ENCODE data around the gene NUDT13. TPM values are rescaled to one million over a fixed set of nuclear protein-coding genes. Genes with fewer than 3 reads are reported as not detected.
A peak's percentile ranks its signal among the peaks of the same experiment; 100 is the strongest.

NUDT13 gene
- total and polyA plus RNA-seq, 9 of the 15 experiments (the other 6 are each of a cell fraction or from before 2014, with no cell fraction given): 4.7 to 11.1 (median 5.6) TPM

DNA sequence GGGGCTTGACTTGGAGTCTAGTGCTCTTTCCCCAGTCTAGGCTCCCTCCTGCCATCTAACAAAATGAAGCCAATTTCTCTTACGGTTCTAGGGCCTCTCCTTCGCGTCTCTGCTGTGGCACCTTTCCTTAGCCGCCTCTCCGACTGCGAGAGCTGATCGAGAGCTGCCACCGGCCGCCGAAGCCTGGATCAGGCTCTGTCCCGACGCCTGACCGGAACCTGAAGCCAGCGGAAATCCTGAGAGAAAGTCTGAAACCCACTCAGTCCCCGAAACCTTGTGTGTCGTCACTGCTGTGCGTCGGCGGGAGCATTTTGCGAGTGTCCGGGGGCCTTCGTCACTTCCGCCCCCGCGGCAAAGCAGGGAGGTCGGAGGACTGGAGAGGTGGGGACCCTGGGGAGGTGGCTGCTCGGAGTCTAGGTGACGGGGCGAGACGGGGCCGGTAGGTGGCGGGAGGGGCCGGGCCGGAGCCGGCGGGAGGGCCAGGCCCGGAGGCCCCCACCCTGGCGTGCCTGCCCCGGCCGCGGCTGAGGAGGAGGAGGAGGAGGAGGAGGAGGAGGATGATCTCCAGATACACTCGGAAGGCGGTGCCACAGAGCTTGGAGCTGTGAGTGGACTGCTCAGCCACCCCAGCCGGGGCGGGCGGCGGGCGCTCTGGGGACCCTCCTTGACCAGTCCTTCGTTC, 57.7 kb downstream of the NUDT13 start, which contains the start of the genes ECD and FAM149B1 (continued):
- TF ChIP-seq, protein P1, sequence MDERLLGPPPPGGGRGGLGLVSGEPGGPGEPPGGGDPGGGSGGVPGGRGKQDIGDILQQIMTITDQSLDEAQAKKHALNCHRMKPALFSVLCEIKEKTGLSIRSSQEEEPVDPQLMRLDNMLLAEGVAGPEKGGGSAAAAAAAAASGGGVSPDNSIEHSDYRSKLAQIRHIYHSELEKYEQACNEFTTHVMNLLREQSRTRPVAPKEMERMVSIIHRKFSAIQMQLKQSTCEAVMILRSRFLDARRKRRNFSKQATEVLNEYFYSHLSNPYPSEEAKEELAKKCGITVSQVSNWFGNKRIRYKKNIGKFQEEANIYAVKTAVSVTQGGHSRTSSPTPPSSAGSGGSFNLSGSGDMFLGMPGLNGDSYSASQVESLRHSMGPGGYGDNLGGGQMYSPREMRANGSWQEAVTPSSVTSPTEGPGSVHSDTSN (CRISPR knock-in tag; IDR thresholded peaks at IDR 0.05; ENCODE audit: low read depth): no peak
- TF ChIP-seq, protein P1 (tag; conservative IDR thresholded peaks at IDR 0.05; ENCODE audit: low read depth): no peak
- TF ChIP-seq GATA2 (CRISPR knock-in tag; IDR thresholded peaks at IDR 0.05) (peak; percentile 30; the same call in 1 of the 2 replicates), ERF (CRISPR knock-in tag; IDR thresholded peaks at IDR 0.05) (no peak), ZNF583 (CRISPR knock-in tag; IDR thresholded peaks at IDR 0.05) (no peak), PCBP1 (IDR thresholded peaks at IDR 0.05; ENCODE audit: low read depth, low read length, poor library complexity, severe bottlenecking) (peak; percentile 82), ATF7 (IDR thresholded peaks at IDR 0.05) (peak; percentile 92), HNRNPH1 (optimal IDR thresholded peaks at IDR 0.05; ENCODE audit: low read depth, low read length) (no peak), HNRNPL (IDR thresholded peaks at IDR 0.05; ENCODE audit: low read depth, low read length) (no peak), ZNF140 (CRISPR knock-in tag; IDR thresholded peaks at IDR 0.05) (no peak), SP2 (IDR thresholded peaks at IDR 0.05; ENCODE audit: extremely low read depth, low read depth, low read length, poor library complexity, severe bottlenecking) (no peak), HDAC6 (IDR thresholded peaks at IDR 0.05; ENCODE audit: low read depth, low read length) (no peak), POLR2A (conservative IDR thresholded peaks at IDR 0.05) (peak; percentile 98), FOXJ3 (CRISPR knock-in tag; IDR thresholded peaks at IDR 0.05) (no peak), HOXB6 (CRISPR knock-in tag; IDR thresholded peaks at IDR 0.05; ENCODE audit: borderline replicate concordance) (0 out of 2 replicates have a peak, but pooled peaks have one; percentile 0), MIER1 (IDR thresholded peaks at IDR 0.05; ENCODE audit: low read depth) (no peak), HNRNPUL1 (IDR thresholded peaks at IDR 0.05; ENCODE audit: low read length) (no peak), TCF15 (CRISPR knock-in tag; IDR thresholded peaks at IDR 0.05) (no peak), TBL1XR1 (IDR thresholded peaks at IDR 0.05; ENCODE audit: low read length in 2 of 2) (peak; percentile 58 to 100; a peak in 3 of 4 replicates), ZBTB5 (IDR thresholded peaks at IDR 0.05) (no peak), C11orf30 (IDR thresholded peaks at IDR 0.05; ENCODE audit: low read depth) (peak; percentile 100), ARHGAP35 (IDR thresholded peaks at IDR 0.05; ENCODE audit: partially characterized antibody) (no peak), ZC3H8 (IDR thresholded peaks at IDR 0.05) (no peak), CCNT2 (IDR thresholded peaks at IDR 0.05; ENCODE audit: borderline replicate concordance, extremely low read depth, insufficient read length, low read depth, low read length) (peak; percentile 98)
- TF ChIP-seq, protein P2, sequence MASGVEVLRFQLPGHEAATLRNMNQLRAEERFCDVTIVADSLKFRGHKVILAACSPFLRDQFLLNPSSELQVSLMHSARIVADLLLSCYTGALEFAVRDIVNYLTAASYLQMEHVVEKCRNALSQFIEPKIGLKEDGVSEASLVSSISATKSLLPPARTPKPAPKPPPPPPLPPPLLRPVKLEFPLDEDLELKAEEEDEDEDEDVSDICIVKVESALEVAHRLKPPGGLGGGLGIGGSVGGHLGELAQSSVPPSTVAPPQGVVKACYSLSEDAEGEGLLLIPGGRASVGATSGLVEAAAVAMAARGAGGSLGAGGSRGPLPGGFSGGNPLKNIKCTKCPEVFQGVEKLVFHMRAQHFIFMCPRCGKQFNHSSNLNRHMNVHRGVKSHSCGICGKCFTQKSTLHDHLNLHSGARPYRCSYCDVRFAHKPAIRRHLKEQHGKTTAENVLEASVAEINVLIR (CRISPR knock-in tag; IDR thresholded peaks at IDR 0.05): peak; percentile 100

All from K562 (cell line).